ENCODE results near the gene TNPO1.

The TNPO1 gene

GRCh38 chr5:72818866-72819534, 2.5 kb downstream of the TNPO1 start:
- no peak for DNase-seq (ENCODE audit: low spot score)

GRCh38 chr5:72821776-72822175, 5.3 kb downstream of the TNPO1 start:
- no peak for DNase-seq (ENCODE audit: low spot score)

GRCh38 chr5:72822944-72823343, 6.5 kb downstream of the TNPO1 start:
- DNase-seq (ENCODE audit: low spot score) = no peak

- no peak for DNase-seq (ENCODE audit: low spot score)
These were observed 13.2 kb downstream of the TNPO1 start for GRCh38 chr5:72829707-72830106.

- no peak for DNase-seq (ENCODE audit: low spot score)
These were observed 13.9 kb downstream of the TNPO1 start for GRCh38 chr5:72830362-72830761.

- DNase-seq (ENCODE audit: low spot score) = no peak
These were observed 15.2 kb downstream of the TNPO1 start for GRCh38 chr5:72831685-72832084.

GRCh38 chr5:72834924-72835323, 18.5 kb downstream of the TNPO1 start:
- no peak for DNase-seq (ENCODE audit: low spot score)

- DNase-seq (ENCODE audit: low spot score) = no peak
These were observed 19.2 kb downstream of the TNPO1 start for GRCh38 chr5:72835633-72836032.

- no peak for DNase-seq (ENCODE audit: low spot score)
These were observed 20.3 kb downstream of the TNPO1 start for GRCh38 chr5:72836810-72837209.

- no peak for DNase-seq (ENCODE audit: low spot score)
These were observed 21.1 kb downstream of the TNPO1 start for GRCh38 chr5:72837524-72838096.

GRCh38 chr5:72840041-72840440, 23.6 kb downstream of the TNPO1 start:
- no peak for DNase-seq (ENCODE audit: low spot score)

GRCh38 chr5:72841756-72842535, 25.5 kb downstream of the TNPO1 start:
- no peak for DNase-seq (ENCODE audit: low spot score)

- DNase-seq (ENCODE audit: low spot score) = no peak
These were observed 26.4 kb downstream of the TNPO1 start for GRCh38 chr5:72842816-72843215.

- DNase-seq (ENCODE audit: low spot score) = no peak
These were observed 27.8 kb downstream of the TNPO1 start for GRCh38 chr5:72844218-72844603.

GRCh38 chr5:72845889-72846288, 29.4 kb downstream of the TNPO1 start:
- DNase-seq (ENCODE audit: low spot score) = no peak

- DNase-seq (ENCODE audit: low spot score) = no peak
These were observed 30.0 kb downstream of the TNPO1 start for GRCh38 chr5:72846483-72846882.

GRCh38 chr5:72847439-72847838, 31.0 kb downstream of the TNPO1 start:
- DNase-seq (ENCODE audit: low spot score) = no peak

GRCh38 chr5:72847989-72848473, 31.6 kb downstream of the TNPO1 start:
- DNase-seq (ENCODE audit: low spot score) = peak; percentile 52

- peak; percentile 7 for DNase-seq (ENCODE audit: low spot score)
These were observed 32.3 kb downstream of the TNPO1 start for GRCh38 chr5:72848474-72849428.

- no peak for DNase-seq (ENCODE audit: low spot score)
These were observed 33.1 kb downstream of the TNPO1 start for GRCh38 chr5:72849546-72849945.

GRCh38 chr5:72850113-72850512, 33.7 kb downstream of the TNPO1 start:
- DNase-seq (ENCODE audit: low spot score) = no peak

- no peak for DNase-seq (ENCODE audit: low spot score)
These were observed 35.9 kb downstream of the TNPO1 start for GRCh38 chr5:72852356-72852755.
